ENCODE measurements around the gene ETF1.

Gene ETF1

DNA sequence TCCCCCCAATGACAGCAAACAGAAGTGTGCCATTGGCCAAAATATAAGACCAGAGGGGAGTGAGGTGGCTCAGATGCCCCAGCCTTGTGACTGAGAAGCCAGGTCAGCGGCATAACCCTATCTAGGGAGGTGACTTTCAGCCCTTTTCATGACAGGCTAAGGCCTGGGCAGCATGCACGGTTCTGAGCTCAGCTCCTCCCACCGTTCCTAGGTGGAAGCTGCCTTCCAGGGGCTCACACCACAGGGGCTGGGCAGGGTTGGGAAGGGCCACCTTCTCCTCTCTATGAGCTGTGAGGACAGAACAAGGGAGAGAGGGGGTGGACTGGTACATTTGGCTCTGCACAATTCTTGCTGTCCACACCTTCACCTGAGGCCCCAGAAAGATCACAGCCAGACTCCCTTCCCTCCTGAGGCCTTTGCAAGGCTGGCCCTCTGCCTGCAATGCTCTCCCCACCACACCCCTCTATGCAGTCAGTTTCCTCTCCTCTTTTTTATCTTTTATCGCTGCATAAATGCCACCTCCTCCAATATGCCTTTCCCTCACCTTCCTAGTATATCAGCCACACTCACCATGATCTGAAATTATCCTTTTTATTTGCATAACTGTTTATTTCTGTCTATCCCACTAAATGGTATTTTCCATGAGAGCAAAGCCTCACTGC, 82.9 kb downstream of the ETF1 start:
- no peak for DNase-seq

DNA sequence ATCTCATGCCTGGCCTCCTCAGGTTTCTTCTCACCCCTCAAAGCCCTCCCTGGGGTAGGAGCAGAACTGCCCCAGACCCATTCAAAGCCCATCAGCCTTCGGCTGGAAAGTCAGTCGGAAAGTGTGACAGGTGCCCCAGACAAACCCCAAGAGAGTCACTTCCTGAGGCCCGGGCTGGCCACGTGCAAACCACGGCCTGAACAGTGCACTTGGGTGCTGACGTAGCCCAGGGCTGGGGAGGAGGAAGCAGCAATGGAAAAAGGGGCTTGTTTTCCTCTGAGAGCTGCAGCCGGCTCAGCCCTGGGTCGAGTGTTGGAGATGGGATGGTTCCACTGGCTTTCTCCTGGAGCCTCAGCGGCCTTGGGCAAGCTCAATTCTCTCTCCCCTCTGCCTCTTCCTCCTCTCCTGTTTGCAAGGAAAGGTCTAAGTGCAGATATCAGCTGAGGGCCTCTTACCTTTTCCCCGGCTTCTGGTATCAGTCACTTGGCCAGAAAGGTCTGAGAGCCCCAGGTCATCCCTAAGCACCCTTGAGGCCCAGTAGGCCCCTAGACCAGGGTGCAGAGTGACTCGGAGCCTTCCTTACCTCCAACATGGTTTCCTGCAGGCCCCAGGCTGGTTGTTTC, 83.6 kb downstream of the ETF1 start:
- no peak for DNase-seq

- DNase-seq, result no peak
These were observed 84.2 kb downstream of the ETF1 start for GRCh38 chr5:138458856-138459255.

DNA sequence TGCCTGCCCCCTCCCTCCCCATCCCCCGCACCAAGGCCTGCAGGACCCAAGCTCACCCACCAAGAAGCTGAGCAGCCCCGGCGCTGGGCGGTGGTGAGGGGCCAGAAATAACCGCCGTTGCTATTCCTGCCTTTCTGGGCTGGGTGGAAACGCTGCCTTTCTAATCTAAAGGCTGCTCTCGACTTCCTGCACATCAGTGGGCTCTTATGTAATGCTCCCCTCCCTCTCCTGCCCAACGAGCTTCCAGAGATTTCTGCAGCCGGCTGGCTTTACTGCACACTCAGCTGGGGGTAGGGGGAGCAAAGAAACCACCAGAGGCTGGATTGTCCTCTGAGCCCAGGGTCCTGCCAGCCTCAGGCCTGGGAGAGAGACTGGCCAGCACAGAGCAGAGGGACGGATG, 84.7 kb downstream of the ETF1 start:
- no peak for DNase-seq

DNA sequence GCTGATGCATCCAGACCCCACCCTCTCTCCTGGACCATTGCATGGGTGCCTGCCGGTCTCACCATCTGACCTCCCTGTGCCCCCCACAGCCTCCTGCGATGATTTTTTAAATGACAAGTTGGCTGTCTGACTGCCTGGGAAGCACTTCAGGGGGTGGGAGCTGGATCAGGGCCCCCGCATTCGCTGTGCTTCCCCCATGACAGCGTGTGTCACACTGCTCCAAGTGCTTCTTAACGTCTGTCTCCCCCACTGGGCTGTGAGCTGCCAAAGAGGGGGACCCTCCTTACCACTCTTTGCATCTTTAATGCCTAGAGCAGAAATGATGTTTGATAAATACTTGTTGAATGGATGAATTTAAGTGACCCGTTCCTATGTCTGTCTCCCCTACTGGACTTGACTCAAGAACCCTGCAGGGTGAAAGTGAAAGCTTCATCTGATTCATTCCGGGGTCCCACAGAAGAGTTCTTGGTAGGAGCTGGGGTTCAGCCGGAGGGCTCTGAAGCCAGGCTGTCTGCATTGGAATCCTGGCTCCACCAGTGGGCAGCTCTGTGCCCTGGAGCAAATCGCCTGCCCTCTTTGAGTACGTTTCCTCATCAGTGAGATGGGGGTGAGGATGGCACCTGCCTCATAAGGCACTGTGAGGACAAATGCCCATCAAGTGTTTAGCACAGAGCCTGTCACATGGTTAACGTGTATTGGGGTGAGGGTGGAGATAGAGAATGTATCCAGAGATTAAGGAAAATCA, 85.3 kb downstream of the ETF1 start:
- no peak for DNase-seq
